GM18907 (cell line): ENCODE measurements around the gene ACKR2.
"Not testable (repeated sequence)": the region's sequence is repeated elsewhere in the genome, so short reads cannot be mapped to it uniquely, and the experiment has no call there.

Experiments used
- ATAC-seq: cut with Tn5 transposase; IDR thresholded peaks from one replicate; pipeline ENCODE4 v1.9.1; 2021; ENCODE audit warnings: mild to moderate bottlenecking, moderate library complexity; ENCODE audit not compliant: unreplicated experiment

Gene ACKR2

DNA sequence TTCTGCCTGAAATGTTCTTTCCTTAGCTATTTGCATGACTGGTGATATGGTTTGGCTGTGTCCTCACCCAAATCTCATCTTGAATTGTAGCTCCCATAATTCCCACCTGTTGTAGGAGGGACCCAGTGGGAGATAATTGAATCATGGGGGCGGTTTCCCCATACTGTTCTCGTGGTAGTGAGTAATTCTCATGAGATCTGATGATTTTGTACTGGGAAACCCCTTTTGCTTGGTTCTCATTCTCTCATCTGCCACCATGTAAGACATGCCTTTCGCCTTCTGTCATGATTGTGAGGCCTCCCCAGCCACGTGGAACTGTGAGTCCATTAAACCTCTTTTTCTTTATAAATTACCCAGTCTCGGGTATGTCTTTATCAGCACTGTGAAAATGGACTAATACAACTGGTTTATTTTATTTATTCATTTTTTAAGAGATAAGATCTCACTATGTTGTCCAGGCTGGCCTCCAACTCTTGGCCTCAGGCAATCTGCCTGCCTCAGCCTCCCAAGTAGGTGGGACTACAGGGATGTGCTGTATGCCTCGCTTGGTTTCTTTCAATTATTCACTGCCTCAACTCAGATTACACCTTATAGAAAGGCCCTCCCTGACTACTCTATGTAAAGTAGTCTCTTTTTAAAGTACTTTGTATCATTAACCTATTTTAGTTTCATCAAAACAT is 74.1 kb downstream of the ACKR2 start:
- not testable (repeated sequence) for ATAC-seq

DNA sequence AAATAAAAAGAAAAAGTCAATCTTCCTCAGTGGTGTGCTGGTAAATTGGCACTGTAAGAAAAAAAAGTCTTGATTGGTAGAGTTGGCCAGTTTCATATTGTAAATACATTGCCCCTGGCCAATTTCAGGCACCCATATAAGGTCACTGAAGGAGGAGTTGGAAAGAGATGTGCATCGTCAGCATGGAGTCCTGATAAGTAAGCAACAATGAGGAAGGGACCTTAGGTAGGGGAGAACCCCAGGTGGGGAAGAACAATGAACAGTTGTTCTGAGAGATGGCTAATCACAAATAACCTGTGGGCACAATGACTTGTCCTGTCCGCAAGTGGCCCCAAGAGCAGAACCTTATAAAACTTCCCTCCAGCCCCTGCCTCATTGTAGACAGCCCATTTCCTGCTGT is 75.1 kb downstream of the ACKR2 start:
- no peak for ATAC-seq

DNA sequence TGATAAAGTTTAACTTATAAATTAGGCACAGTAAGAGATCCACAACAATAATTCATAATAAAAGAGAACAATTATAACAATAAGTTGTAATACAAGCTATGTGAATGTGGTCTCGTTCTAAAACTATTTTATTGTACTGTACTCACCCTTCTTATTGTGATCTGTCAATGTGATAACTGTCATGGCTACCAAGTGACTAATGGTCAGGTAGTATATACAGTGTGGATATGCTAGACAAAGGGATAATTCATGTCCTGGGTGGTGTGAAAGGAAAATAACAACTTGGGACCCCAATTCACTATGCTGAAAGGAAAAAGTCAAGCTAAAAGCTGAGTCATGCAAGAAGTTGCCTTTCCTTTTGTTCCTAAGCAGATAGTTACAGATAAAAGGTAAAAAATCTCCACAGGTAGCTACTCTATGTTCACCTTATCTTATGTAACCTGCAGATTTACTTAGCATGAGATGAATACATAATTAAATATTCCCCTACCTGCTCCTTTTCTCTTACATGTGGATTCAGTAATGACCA is 77.1 kb downstream of the ACKR2 start:
- ATAC-seq = no peak

DNA sequence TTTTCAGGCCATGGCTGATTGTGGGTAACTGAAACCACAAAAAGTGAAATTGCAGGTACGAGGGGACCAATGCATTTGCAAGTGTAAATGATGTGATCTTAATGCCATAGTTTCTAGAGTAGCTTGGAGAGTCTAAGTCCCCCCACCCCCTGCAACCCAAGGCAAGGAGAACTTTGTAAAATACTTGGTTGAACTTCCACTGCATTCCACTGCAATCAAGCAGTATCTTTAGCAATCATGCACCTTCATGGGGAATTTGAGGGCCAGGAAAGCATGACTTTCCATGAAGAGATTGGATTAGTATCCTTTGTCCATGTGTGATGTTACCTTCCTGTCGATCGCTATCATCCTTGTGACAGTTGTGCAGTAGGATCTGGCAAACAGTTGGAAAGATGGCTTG is 77.8 kb downstream of the ACKR2 start:
- no peak for ATAC-seq

DNA sequence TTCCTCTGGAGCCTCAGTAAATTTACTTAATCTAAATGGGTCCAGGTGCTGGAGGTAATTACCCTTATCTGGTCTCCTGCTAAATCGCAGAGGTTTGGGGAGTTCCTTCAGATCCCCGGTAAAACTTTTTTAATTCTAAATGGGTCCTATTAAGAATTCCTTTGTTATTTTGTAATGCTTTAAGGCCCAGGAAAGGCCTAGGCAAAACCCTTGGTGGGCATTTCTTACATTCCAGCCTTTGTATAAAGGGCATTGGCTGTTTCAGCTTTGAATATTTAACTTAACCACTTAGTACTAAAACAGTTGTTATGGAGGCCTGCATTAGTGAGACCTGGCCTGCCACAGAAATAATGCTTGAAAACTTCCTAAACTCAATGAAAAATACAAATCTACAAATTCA is 81.8 kb downstream of the ACKR2 start:
- no peak for ATAC-seq

DNA sequence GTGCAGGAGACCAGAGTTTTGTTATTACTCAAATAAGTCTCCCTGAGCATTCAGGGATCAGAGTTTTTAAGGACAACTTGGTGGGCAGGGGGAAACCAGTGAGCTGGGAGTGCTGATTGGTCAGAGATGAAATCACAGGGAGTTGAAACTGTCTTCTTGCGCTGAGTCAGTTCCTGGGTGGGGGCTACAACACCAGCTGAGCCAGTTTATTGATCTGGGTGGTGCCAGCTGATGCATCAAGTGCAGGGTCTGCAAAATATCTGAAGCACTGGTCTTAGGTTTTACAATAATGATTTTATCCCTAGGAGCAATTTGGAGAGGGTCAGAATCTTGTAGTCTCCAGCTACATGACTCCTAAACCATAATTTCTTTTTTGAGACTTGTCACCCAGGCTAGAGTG is 82.9 kb downstream of the ACKR2 start:
- no peak for ATAC-seq

DNA sequence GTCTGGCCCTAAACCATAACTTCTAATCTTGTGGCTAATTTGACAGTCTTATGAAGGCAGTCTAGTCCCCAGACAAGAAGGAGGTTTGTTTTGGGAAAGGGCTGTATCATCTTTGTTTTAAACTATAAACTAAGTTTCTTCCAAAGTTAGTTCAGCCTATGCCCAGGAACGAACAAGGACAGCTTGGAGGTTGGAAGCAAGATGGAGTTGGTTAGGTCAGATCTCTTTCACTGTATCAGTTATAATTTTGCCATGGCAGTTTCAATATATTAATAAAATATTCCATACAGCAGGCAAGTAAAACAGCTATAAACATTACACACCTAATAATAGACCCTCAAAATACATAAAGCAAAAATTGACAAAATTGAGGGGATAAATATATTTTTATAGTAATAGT is 83.6 kb downstream of the ACKR2 start:
- no peak for ATAC-seq

DNA sequence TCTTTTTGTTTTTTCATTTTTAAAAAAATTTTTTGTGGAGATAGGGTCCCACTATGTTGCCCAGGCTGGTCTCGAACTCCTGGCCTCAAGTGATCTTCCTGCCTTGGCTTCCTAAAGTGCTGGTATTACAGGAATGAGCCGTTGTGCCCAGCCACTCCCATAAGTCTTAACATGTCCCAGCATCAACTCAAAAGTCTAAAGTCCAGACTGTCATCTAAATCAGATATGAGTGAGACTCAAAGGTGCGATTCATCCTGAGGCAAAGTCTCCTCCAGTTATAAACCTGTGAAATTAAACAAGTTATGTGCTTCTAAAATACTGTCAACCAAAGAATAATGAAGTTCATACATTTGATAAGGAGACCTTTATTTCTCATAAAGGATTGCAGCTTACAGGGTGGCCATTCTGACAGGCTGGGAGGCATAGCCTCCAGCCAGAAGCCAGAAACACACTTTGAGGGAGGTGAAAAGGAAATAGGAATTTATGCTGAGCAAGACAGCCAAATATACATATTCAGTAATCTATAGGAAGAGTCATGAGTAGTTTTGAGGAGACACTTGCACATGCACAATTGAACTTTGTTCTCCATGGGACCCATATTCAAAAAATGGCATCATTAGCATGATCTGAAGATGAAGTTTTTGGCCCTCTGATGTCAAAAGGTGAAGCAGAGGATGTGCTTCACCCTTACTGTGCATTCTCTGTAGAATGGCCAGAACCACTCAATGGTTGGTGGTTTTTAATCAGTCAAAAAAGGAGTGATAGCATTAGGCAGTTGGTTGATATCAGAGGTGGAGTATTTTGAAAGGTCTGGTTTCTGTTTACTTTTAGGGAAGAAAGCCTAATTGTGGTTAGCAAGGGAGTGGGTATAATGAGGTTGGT is 85.7 kb downstream of the ACKR2 start:
- ATAC-seq = no peak

DNA sequence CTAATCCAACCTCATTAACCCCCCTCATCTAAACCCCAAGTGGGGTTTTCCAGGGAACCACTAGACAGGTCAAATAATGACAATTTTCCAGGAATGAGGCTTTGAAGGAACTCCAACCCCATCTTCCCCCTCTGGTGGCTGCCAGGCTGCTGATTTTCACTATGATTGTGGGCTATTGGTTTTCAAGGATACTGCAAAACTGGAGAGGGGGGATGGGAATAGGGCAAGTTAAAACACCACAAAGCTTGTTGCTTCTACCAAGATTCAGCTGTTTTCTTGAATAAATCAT is 86.3 kb downstream of the ACKR2 start:
- ATAC-seq = no peak

DNA sequence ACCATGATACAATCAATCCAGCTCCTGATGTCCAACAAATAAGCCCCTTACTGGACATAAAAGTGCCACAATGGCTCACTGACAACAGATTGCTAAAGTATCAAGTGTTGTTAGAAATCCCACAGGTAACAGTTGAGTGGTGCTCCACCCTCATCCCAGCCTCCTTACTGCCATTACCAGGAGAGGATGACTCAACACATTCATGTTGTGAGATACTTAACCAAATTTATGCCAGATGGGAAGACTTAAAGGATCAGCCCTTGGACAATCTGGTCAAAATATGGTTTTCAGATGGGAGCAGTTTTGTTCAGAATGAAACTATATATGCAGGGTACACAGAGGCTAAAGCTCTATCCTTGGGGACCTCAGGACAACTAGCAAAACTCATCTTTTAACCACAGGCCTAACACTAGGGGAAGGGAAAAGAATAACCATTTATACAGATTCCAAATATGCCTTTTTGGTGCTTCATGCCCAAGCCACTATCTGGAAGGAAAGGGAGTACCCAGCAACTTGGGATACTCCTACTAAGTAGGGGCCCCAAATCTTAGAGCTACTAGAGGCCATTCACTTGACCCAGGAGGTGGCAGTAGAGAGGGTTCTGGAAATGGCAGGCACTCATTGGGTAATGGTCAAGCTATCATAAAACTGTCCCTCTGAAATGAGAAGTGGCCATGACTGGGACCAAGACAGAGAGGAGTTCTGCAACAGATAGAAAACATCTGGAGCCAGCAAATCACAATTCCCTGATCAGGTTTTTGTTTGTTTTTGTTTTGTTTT is 89.8 kb downstream of the ACKR2 start:
- ATAC-seq = no peak

DNA sequence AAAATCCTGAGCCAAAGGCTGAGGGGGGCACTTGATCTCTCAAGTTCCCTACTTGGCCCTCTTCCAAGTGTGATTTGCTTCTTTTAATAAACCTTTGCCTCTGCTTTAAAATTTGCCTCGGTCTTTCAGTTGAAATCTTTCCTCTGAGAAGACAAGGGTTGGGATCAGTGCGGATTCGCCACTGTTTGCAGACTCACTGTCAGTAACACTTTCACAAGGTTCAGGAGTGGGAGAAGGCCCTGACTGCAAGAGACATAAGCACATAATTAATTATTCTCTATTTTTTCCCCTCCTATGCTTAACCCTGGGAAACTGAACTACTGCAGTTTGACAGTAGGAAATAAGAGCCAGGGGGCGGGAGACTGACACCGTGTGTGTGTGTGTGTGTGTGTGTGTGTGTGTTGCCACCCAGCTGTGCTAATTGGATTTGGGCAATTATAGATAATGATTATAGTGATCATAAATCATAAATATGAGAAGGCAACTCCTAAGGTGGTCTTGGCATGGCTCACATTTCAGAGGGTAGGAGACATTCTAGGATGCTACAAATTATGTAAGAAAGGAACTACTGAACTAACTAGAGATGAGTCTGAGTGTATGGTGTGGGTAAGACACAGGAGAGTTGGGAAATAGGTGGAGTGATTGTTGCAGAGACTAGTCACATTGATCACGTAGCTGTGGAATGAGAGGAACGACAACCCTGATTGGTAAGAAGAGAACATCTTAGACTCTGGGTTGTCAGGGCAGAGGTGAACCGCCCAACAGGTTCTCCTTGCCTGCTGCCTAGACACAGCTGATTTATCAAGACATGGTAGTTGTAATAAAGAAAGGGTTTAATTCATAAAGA is 91.2 kb downstream of the ACKR2 start:
- no peak for ATAC-seq

DNA sequence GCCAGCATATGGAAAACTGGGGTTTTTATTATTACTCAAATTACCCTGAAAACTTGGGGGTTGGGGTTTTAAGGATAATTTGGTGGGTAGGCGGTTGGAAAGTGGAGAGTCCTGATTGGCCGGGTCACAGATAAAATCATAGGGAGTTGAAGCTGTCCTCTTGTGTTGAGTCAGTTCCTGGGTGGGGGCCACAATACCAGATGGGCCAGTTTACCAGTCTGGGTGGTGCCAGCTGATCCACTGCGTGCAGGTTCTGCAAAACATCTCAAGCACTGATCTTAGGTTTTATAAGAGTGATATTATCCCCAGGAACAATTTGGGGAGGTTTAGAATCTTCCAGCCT is 91.8 kb downstream of the ACKR2 start:
- ATAC-seq = no peak

DNA sequence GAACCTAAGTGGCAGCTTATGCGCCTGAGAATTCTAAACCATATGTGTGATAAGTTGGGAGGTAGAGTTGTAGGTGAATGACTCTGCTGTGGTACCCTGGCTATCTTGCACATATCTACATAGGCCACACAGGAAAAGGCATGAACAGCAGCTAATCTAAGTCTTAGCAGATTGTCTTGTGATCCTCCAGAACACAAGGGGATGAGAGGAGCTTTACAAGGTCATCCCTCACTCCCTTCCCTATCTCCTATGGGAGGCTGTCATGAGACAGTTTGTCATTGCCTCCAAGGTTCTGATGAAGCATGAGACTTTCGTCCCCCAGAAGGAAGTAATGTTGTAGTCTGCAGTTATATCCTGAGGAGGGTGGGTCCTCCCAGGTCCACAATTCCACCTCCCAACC is 93.0 kb downstream of the ACKR2 start:
- no peak for ATAC-seq

DNA sequence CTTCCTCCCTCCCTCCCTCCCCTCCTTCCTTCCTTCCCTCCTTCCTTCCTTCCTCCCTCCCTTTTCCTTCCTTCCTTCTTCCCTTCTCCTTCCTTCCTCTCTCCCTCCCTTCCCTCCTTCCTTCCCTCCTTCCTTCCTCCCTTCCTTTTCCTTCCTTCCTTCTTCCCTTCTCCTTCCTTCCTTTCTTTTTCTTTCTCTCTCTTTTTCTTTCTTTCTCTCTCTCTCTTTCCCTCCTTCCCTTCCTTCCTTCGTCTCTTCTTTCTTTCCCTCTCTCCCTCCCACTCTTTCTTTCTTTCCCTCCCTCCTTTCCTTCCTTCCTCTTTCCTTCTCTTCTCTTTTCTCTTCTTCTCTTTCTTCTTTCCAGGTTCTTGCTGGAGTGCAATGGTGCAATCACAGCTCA is 94.8 kb downstream of the ACKR2 start:
- ATAC-seq = no peak

DNA sequence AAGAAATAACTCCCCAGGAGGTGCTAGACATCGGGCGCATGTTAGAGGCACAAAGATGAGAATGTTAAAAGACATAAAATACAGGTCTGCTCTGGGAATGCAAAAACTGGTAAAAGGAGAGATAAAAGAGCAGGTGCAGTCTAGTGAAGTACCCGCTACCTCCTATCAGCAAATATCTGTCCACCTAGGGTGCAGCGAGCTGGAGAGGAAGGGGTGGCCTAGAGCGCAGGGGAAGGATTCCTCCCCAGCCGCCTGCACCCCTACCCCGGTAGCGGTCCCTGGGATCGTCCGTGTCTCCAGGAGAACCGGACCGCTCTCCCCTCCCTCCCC is 96.5 kb downstream of the ACKR2 start:
- no peak for ATAC-seq

DNA sequence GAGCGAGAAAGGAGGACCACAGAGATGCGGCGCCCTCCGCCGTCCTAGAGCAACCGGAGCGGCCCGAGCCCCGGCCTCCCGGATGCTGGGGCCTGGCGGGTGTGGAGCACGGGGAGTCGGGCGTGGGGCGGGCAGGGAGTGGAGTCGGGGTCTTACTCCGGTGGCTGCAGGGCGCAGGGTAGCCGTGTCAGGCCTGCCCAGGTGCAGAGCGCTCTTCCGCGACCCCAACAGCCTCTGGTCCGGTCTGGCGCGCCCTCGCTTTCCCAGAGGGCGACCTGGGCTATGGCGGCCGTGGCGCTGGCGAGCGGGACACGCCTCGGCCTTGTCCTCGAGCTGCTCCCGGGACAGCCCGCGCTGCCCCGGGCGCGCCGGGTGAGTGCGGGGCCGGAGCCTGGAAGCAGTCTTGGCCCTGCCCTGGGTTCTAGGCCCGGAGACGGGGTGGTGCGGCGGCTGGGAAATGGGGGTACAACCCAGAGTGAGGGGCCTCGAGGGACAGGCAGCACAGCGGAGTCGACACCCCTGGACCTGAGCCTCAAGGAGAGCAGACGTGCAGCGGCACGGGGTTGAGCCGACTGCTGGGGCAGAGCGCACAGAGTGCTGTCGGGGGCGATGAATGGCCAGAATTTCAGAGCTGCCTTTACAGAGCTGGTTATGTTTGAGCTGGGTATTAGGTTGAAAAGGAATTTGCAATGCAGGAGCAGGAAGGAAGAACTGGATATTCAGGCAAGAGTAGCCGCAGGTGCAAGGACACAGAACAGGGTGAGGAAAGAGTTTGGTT is 97.0 kb downstream of the ACKR2 start, which contains the start of gene ZNF662:
ZNF662 (plus strand) TSS at position 73 of the 778 bp plus-strand sequence. CDS start 1,973 bp downstream, outside the sequence.
- no peak for ATAC-seq

DNA sequence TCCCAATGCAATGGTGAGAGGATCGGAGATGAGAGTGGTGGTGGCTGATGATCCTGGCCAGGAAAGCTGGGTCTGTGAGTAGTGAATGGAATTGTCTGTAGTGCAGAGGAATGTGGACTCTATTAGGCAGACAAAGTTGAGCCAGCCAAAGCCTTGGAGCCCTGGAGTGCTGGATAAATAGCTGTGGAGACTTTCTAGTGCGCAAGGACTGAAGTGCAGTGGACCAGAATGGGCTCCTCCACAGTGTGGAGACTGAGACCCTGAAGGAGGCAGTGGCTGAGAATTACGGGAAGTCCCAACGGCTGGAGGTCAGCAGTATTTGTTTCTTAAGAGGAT is 97.6 kb downstream of the ACKR2 start:
- no peak for ATAC-seq

DNA sequence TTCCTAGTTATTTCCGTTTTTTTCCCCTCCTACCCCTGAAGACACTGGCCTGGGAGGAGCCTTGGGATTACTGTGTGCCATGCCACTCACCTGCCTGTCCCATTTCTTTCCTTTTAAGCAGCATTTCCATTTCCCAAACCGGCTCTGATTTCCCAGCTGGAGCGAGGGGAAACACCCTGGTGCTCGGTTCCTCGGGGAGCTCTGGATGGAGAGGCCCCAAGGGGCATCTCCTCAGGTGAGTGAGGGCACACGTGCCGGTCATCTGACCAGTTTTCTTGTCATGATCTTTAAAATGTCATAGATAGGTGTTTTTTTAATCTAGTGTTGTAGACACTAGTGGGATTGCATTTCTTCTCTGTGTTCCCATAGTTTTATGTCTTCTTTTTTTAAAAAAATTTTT is 99.4 kb downstream of the ACKR2 start:
- ATAC-seq = no peak

DNA sequence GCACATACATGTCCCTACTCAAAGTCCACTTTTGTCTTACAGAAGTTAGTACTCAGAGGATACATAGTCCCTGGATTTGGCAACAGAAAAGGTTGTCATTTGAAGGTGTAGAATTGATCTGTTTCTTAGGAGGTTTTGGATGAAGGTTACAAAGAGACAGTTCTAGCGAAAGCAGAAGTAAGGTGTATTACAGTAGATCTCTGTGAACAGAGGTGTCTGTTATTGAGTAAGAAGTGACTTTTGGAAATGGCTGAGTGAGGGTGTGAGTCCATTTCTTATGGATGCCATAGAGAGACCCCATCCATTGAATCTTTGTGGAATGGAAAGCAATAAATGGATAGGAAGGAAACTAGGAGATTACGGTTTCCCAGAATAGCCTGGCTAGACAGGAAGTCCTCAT is 102.3 kb downstream of the ACKR2 start:
- ATAC-seq = no peak

DNA sequence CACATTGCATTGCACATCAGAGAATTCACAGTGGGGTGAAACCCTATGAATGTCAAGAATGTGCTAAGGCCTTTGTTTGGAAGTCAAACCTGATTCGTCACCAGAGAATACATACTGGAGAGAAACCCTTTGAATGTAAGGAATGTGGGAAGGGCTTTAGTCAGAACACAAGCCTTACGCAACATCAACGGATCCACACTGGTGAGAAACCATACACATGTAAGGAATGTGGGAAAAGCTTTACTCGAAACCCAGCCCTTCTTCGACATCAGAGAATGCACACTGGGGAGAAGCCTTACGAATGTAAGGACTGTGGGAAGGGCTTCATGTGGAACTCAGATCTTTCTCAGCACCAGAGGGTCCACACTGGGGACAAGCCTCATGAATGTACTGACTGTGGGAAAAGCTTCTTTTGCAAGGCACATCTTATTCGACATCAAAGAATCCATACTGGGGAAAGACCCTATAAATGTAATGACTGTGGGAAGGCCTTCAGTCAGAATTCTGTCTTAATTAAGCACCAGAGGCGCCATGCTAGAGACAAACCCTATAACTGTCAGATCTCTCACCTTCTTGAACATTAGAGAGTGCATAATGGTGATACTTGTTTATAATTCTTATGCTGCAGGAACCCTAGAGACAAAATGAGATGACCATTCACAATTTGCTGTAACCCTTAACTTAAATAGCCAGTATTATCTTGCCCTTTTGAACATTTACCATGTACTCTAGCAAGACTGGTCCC is 105.7 kb downstream of the ACKR2 start:
- ATAC-seq = no peak
